Type B pancreatic cell (in vitro differentiated cells): ENCODE measurements around the gene GINS1. TPM values are rescaled to one million over a fixed set of nuclear protein-coding genes. Genes with fewer than 3 reads are reported as not detected.

Experiments used
- DNase-seq: peaks from one replicate; pipeline ENCODE4 v3.0.0; 2021; ENCODE audit warnings: mixed read lengths; ENCODE audit not compliant: unreplicated experiment; ENCODE audit errors: extremely low spot score
- H3K27ac Mint-ChIP-seq: 2 replicates; pipeline ENCODE4 v1.8.0; 2021; ENCODE audit warnings: mild to moderate bottlenecking, mixed read lengths
- H3K27me3 Mint-ChIP-seq: 2 replicates; pipeline ENCODE4 v1.8.0; 2021; ENCODE audit warnings: mixed read lengths
- H3K36me3 Mint-ChIP-seq: 2 replicates; pipeline ENCODE4 v1.8.0; 2021; ENCODE audit warnings: mixed read lengths
- H3K4me1 Mint-ChIP-seq: one replicate; pipeline ENCODE4 v1.8.0; 2021; ENCODE audit warnings: mixed read lengths; ENCODE audit not compliant: unreplicated experiment
- H3K4me3 Mint-ChIP-seq: 2 replicates; pipeline ENCODE4 v1.8.0; 2021; ENCODE audit warnings: mild to moderate bottlenecking, mixed read lengths
- H3K9me3 Mint-ChIP-seq: 2 replicates; pipeline ENCODE4 v1.8.0; 2021; ENCODE audit warnings: mixed read lengths
- total RNA-seq: library from RNA; stranded (reverse); gene quantifications from 2 replicates; pipeline ENCODE4 v1.2.1, GENCODE V29; 2021; ENCODE audit warnings: low replicate concordance
- TF ChIP-seq, protein P1 (sequence below): fragments of 200-600 bp; sonication (generic); conservative IDR thresholded peaks from 2 replicates; pipeline ENCODE4 v1.5.0; 2021; ENCODE audit warnings: antibody characterized with exemption, mild to moderate bottlenecking

Gene GINS1
- total RNA-seq, 1 donor from 2014 or later: 30.2 TPM

DNA sequence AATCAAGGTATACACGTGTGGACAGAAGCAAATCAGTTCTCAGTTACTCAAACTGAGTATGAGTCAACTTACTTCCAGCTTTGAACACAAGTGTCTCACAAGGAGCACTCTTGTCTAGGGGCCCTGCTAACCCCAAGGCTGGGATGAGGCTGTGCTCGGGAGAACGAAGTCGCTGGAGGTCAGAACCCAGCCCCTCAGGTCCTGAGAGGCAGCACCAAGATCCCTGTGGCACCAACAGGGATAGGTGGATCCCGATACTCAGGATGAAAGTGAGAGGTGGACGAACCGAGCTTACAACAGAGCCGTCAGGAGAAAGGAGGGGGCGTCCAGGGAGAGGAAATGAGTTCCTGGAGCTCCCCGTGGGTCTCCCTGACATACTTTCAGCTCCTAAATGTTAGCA lies 85.7 kb downstream of the GINS1 start:
- no peaks in the 10 kb centered on the region for H3K9me3 Mint-ChIP-seq
- H3K4me1 Mint-ChIP-seq: no peaks in the 10 kb centered on the region
- H3K4me3 Mint-ChIP-seq: no peak overlapping the region
- no peaks in the 10 kb centered on the region for H3K27me3 Mint-ChIP-seq
- no peak for DNase-seq
- TF ChIP-seq, protein P1, sequence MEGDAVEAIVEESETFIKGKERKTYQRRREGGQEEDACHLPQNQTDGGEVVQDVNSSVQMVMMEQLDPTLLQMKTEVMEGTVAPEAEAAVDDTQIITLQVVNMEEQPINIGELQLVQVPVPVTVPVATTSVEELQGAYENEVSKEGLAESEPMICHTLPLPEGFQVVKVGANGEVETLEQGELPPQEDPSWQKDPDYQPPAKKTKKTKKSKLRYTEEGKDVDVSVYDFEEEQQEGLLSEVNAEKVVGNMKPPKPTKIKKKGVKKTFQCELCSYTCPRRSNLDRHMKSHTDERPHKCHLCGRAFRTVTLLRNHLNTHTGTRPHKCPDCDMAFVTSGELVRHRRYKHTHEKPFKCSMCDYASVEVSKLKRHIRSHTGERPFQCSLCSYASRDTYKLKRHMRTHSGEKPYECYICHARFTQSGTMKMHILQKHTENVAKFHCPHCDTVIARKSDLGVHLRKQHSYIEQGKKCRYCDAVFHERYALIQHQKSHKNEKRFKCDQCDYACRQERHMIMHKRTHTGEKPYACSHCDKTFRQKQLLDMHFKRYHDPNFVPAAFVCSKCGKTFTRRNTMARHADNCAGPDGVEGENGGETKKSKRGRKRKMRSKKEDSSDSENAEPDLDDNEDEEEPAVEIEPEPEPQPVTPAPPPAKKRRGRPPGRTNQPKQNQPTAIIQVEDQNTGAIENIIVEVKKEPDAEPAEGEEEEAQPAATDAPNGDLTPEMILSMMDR: no peak
- H3K27ac Mint-ChIP-seq: no peak overlapping the region
- peaks cover 7% of the 10 kb centered on the region for H3K36me3 Mint-ChIP-seq

DNA sequence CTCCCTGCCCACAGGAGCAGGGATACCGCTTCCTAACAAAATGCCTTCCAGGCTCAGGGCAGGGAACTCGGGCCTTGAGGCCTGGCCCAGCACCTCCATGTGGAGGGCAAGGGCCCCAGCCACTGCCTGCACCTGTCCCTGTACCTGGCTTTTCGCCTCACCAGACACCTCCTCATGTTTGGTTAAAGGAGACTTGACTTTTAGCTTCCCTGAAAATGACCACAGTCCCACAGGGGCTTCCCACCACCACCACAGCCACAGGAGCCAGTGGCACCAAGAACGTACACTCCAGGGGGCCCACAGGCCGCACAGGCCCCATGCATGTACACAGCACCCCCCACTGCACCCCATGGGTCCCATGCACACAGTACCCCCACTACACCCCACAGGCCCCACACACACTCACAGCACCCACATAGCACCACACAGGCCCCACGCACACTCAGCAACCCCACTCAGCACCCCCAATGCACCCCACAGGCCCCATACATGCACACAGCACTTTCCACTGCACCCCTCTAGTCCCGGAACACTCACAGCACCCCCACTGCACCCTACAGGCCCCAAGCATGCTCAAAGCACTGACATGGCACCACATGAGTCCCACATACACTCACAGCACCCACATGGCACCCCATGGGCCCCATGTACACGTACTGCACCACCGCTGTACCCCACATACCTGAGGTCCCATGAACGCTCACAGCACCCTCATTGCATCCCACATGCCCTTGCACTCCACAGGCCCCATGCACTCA lies 86.5 kb downstream of the GINS1 start:
- peaks cover 7% of the 10 kb centered on the region for H3K36me3 Mint-ChIP-seq
- H3K4me3 Mint-ChIP-seq: no peak overlapping the region
- DNase-seq: no peak
- no peaks in the 10 kb centered on the region for H3K27me3 Mint-ChIP-seq
- peak overlapping the region; percentile 74 for H3K27ac Mint-ChIP-seq
- H3K4me1 Mint-ChIP-seq: no peaks in the 10 kb centered on the region
- H3K9me3 Mint-ChIP-seq: no peaks in the 10 kb centered on the region
- TF ChIP-seq, protein P1: no peak

DNA sequence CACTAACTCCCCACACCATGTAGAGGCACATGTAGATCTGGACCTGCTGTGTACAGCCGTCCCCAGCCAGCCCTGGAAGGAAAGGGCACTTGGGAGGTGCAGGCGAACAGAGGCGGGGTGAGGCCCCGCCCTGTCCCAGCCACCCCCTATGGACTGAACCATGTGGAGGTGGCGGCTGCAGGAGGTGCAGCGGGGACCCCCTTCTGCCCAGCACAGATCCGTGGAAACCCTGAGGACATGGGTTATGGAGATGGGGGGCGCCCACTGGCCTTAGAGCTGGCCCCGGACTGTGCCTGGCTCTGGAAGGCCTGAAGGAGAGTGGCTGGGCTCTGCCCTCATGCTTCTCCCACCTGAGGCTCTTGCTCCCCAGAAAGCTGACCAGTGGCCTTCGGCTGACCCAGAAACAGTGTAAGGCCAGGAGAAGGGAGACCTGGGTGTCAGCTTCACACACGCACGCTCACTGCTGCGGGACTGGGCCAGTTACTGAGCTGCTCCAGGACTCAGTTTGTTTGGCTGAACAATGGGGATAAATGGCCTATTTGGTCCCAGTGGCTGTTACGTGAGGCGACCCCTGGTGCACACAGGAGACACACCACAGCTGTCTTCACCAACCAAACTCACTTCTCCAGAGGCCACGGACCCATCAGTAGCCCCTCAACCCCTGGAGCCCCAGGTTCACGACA lies 87.2 kb downstream of the GINS1 start:
- Mint-ChIP-seq H3K4me3 (no peak overlapping the region), H3K9me3 (no peaks in the 10 kb centered on the region), H3K27me3 (no peaks in the 10 kb centered on the region), H3K27ac (peak overlapping the region; percentile 74), H3K36me3 (peaks cover 7% of the 10 kb centered on the region), H3K4me1 (no peaks in the 10 kb centered on the region)
- DNase-seq: no peak
- TF ChIP-seq, protein P1: no peak

- H3K27ac Mint-ChIP-seq: no peak overlapping the region
- no peaks in the 10 kb centered on the region for H3K4me1 Mint-ChIP-seq
- H3K4me3 Mint-ChIP-seq: no peak overlapping the region
Measured at GRCh38 chr20:25495189-25495824, 87.8 kb downstream of the GINS1 start.

DNA sequence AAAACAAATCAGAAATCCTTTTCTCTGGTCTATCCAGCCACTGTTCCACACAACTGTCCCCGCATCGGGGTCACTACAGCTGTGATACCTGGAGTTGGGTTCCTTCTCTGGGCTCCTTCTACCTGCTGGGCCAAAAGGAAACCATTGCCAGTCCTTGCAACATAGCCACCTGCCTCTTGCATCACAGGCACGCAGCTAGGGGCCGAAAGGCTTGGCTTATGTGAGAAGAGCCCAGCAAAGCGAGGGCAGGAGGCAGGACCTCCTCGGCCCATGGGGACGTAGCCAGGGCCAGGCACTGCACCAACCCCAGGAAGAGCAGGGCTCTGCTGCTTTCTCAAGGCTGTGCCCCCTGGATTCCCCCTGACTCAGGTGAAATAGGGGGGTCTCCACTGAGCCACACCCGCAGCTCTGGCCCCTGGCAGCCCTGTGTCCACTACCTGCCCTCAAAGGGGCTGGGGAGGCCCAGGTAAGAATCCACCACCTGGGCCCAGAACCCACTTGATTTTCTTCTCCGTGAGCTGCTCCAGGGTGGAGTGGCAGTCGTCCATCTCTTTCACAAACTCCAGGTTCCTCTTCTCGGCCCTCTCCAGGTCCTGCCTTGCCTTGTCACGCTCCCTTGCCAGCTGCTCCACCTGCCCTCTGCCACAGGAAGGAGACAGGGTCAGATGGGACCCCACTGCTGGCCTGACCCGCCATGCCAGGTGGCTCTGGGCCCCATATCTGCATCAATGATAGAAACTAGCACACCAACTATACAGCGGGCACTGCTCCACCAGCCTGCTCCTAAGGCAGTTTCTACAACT lies 88.9 kb downstream of the GINS1 start:
- Mint-ChIP-seq H3K9me3 (no peaks in the 10 kb centered on the region), H3K4me3 (no peak overlapping the region), H3K36me3 (peaks cover 7% of the 10 kb centered on the region), H3K4me1 (no peaks in the 10 kb centered on the region), H3K27me3 (no peaks in the 10 kb centered on the region), H3K27ac (peak overlapping the region; percentile 50)
- TF ChIP-seq, protein P1: no peak
- DNase-seq: no peak

More at GRCh38 chr20:25495189-25495824, 87.8 kb downstream of the GINS1 start:
- Mint-ChIP-seq H3K36me3 (peaks cover 7% of the 10 kb centered on the region), H3K27me3 (no peaks in the 10 kb centered on the region), H3K9me3 (no peaks in the 10 kb centered on the region)
- no peak for DNase-seq
- TF ChIP-seq, protein P1: no peak
